HepG2 (cell line): ENCODE measurements around the gene APOBEC3H.

Source experiments
- CTCF ChIP-seq: sonication (generic); formaldehyde crosslinking; IDR thresholded peaks from 2 replicates; pipeline ENCODE4 v1.5.0; 2020; ENCODE audit warnings: mild to moderate bottlenecking, missing genetic modification reagents, moderate library complexity
- ETS1 ChIP-seq: sonication (generic); formaldehyde crosslinking; IDR thresholded peaks from 2 replicates; pipeline ENCODE4 v1.4.0; 2020; ENCODE audit warnings: missing genetic modification reagents
- PAWR ChIP-seq: sonication (generic); formaldehyde crosslinking; IDR thresholded peaks from 2 replicates; pipeline ENCODE4 v1.4.0; 2020; ENCODE audit warnings: missing genetic modification reagents, mild to moderate bottlenecking, borderline replicate concordance
- TAF1 ChIP-seq: sonication (generic); formaldehyde crosslinking; IDR thresholded peaks from 2 replicates; pipeline ENCODE4 v1.4.0; 2020; ENCODE audit warnings: missing genetic modification reagents
- YEATS2 ChIP-seq: sonication (generic); formaldehyde crosslinking; IDR thresholded peaks from 2 replicates; pipeline ENCODE4 v1.4.0; 2020; ENCODE audit warnings: missing genetic modification reagents, borderline replicate concordance
- ZFP37 ChIP-seq: sonication (generic); formaldehyde crosslinking; IDR thresholded peaks from 2 replicates; pipeline ENCODE4 v1.4.0; 2020; ENCODE audit warnings: missing genetic modification reagents, borderline replicate concordance
- TF ChIP-seq, protein P1 (sequence below), 2 experiments: fragments of 450-650 bp in 1 of 2; sonication (generic) in 1 of 2; formaldehyde crosslinking; IDR thresholded peaks; 2 replicates each; pipeline versions ENCODE4 v1.5.0 to v1.8.0; 2020 to 2022; ENCODE audit warnings: mild to moderate bottlenecking in 1 of 2, missing genetic modification reagents in 1 of 2

GRCh38 chr22:39083212-39084165, 13.6 kb upstream of the APOBEC3H start:
- TF ChIP-seq TAF1 (CRISPR knock-in tag): no peak
- TF ChIP-seq YEATS2 (CRISPR knock-in tag): no peak
- no peak for TF ChIP-seq ZFP37 (CRISPR knock-in tag)
- no peak for TF ChIP-seq ETS1 (CRISPR knock-in tag)
- TF ChIP-seq PAWR (CRISPR knock-in tag): no peak
- TF ChIP-seq, protein P1, sequence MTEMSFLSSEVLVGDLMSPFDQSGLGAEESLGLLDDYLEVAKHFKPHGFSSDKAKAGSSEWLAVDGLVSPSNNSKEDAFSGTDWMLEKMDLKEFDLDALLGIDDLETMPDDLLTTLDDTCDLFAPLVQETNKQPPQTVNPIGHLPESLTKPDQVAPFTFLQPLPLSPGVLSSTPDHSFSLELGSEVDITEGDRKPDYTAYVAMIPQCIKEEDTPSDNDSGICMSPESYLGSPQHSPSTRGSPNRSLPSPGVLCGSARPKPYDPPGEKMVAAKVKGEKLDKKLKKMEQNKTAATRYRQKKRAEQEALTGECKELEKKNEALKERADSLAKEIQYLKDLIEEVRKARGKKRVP (CRISPR knock-in tag; IDR thresholded peaks at IDR 0.05): no peak
- no peak for TF ChIP-seq CTCF
